Measurements from ENCODE around the gene RNPEP. TPM values are rescaled to one million over a fixed set of nuclear protein-coding genes. Genes with fewer than 3 reads are reported as not detected.
"Not testable (repeated sequence)": the region's sequence is repeated elsewhere in the genome, so short reads cannot be mapped to it uniquely, and the experiment has no call there.

RNPEP gene
- total and polyA plus RNA-seq, 2 of the 8 experiments (the other 6 are each of a cell fraction or from before 2014, with no cell fraction given), result 34.1 to 51.1 TPM

- H3K23ac ChIP-seq (ENCODE audit: insufficient read length); H3K18ac ChIP-seq (ENCODE audit: extremely low read depth, low read length); H3K4me1 ChIP-seq (replicated peaks in 1 of 4; ENCODE audit: control insufficient read depth in 3 of 4, insufficient read depth in 4 of 4, low read length in 3 of 4); H2BK20ac ChIP-seq (ENCODE audit: low read length); H2AFZ ChIP-seq (ENCODE audit: low read length); H3K9ac ChIP-seq (replicated peaks in 1 of 4; ENCODE audit: extremely low read depth in 1 of 4, low read depth in 3 of 4, low read length in 3 of 4); FAIRE-seq; H3K27ac ChIP-seq (ENCODE audit: low read depth, low read length); H3K14ac ChIP-seq (ENCODE audit: insufficient read length); H3K9me3 ChIP-seq (ENCODE audit: insufficient read depth in 2 of 2, low read depth in 1 of 2, low read length in 1 of 2); H3K4me3 ChIP-seq (ENCODE audit: extremely low read depth in 1 of 4, insufficient read depth in 2 of 4, low read depth in 3 of 4, low read length in 4 of 4); H3K27me3 ChIP-seq (replicated peaks in 1 of 4; ENCODE audit: control insufficient read depth in 3 of 4, extremely low read depth in 1 of 4, insufficient read depth in 3 of 4, low read length in 3 of 4); H4K20me1 ChIP-seq (replicated peaks in 1 of 2; ENCODE audit: control insufficient read depth in 1 of 2, insufficient read depth in 2 of 2, low read length in 2 of 2); H4K91ac ChIP-seq (replicated peaks; ENCODE audit: insufficient read length, low read length); H3K4ac ChIP-seq (replicated peaks; ENCODE audit: insufficient read length, low read depth, low read length); DNase-seq (ENCODE audit: low read depth in 1 of 2, low spot score in 2 of 2); H3K23me2 ChIP-seq (ENCODE audit: low read depth, low read length); H2BK5ac ChIP-seq (ENCODE audit: low read depth, low read length); H3K79me2 ChIP-seq (ENCODE audit: control insufficient read depth in 1 of 2, insufficient read depth in 2 of 2, low read length in 2 of 2); H2BK120ac ChIP-seq (replicated peaks; ENCODE audit: low read depth, low read length); H4K5ac ChIP-seq (ENCODE audit: insufficient read length, low read depth, low read length); H2BK12ac ChIP-seq (ENCODE audit: low read depth, low read length); H3K56ac ChIP-seq (replicated peaks; ENCODE audit: insufficient read length, low read depth, low read length); H3K79me1 ChIP-seq (ENCODE audit: low read depth, low read length); H3K4me2 ChIP-seq (ENCODE audit: insufficient read depth in 1 of 2, low read depth in 2 of 2, low read length in 2 of 2); H4K8ac ChIP-seq (ENCODE audit: extremely low read depth, insufficient read depth, low read length); H2BK15ac ChIP-seq (ENCODE audit: low read length); H2AK5ac ChIP-seq (ENCODE audit: low read depth, low read length): not testable (repeated sequence)
- ChIA-PET CTCF (ENCODE audit: partially characterized antibody) (interaction anchor here (0.6 to 10.4 kb wide), 9 partner anchors 11 to 173 kb away, joined by 3 to 85 read pairs (median 5); partner anchors contain the start of gene LMOD1), POLR2A (ENCODE audit: partially characterized antibody) (interaction anchor here (0.8 to 1.6 kb wide), 5 partner anchors 21 to 96 kb away, joined by 3 to 4 read pairs (median 3); partner anchors contain the start of gene RNPEP)
- peaks cover 18 to 78% (median 58%) of the 10 kb centered on the region in 4 experiments for H3K36me3 ChIP-seq (ENCODE audit: control insufficient read depth in 2 of 4, insufficient read depth in 4 of 4, low read length in 3 of 4)
- WGBS, 2 experiments (ENCODE audit: extremely low coverage in 1 of 2, insufficient coverage in 1 of 2, insufficient read length in 1 of 2, insufficient replicate concordance in 2 of 2, low coverage in 1 of 2, low lambda C conversion rate in 2 of 2, missing lambda C conversion rate in 1 of 2), result 96% methylated on average over 10 of the region's 10 CpGs; no CpG with 5 or more reads in 1 of the 2 experiments
Measured at GRCh38 chr1:201962382-201962781, 20.1 kb upstream of the RNPEP start.
